ENCODE data around the gene MED10. TPM values are rescaled to one million over a fixed set of nuclear protein-coding genes. Genes with fewer than 3 reads are reported as not detected.

Gene MED10
- total and polyA plus RNA-seq, 9 of the 15 experiments (the other 6 are each of a cell fraction or from before 2014, with no cell fraction given) = 23.8 to 83.4 (median 58.8) TPM

GRCh38 chr5:6349387-6349786 is 29.0 kb downstream of the MED10 start:
- Histone ChIP-seq H2AFZ (ENCODE audit: low read depth, low read length) (no peak overlapping the region), H3K9me3 (replicated peaks; ENCODE audit: control insufficient read depth, insufficient read depth, low read depth, low read length) (no peaks in the 10 kb centered on the region), H3K27ac (ENCODE audit: extremely low read depth, low read depth, low read length) (no peak overlapping the region), H3K9ac (ENCODE audit: insufficient read depth in 1 of 2, low read depth in 2 of 2, low read length in 2 of 2) (no peak overlapping the region), H4K20me1 (replicated peaks; ENCODE audit: control insufficient read depth, insufficient read depth, low read length) (peaks cover 9% of the 10 kb centered on the region), H3K27me3 (ENCODE audit: control insufficient read depth in 2 of 2, insufficient read depth in 2 of 2, low read length in 2 of 2) (peaks cover 64 to 90% of the 10 kb centered on the region in 2 experiments), H3K4me2 (ENCODE audit: insufficient read depth, low read length) (no peak overlapping the region), H3K9me1 (ENCODE audit: control insufficient read depth, insufficient read depth, low read length) (no peaks in the 10 kb centered on the region), H3K4me3 (no peak overlapping the region), H3K4me1 (replicated peaks in 1 of 2; ENCODE audit: control insufficient read depth in 2 of 2, insufficient read depth in 2 of 2, low read length in 2 of 2) (peaks cover 0 to 3% of the 10 kb centered on the region in 2 experiments; a peak in 1 of 5 replicates), H3K36me3 (ENCODE audit: control insufficient read depth, insufficient read depth, low read length) (no peaks in the 10 kb centered on the region), H3K79me2 (ENCODE audit: control insufficient read depth, insufficient read depth, low read length) (no peaks in the 10 kb centered on the region)
- FAIRE-seq = no peak
- no peak for DNase-seq (ENCODE audit: extremely low read depth in 1 of 4, low spot score in 3 of 4)
- CTCF ChIA-PET (ENCODE audit: low intra/inter-chr PET ratio) = no interaction called here
- ATAC-seq = no peak
- POLR2A ChIA-PET = interaction anchor here (0.7 kb wide), 1 partner anchor 20 kb away, joined by 3 read pairs; no protein-coding TSS in a partner anchor
- in situ Hi-C loops (cut with MboI) = no loop called here
- BruUV-seq (replicated peaks) = no TSS peak
- intact Hi-C loops (cut with micrococcal nuclease) = no loop called here
- 2% methylated on average over 19 of the region's 19 CpGs for WGBS (ENCODE audit: insufficient coverage, low coverage, missing lambda C conversion rate)
- no peak for TF ChIP-seq NELFE (IDR thresholded peaks at IDR 0.05; ENCODE audit: insufficient read depth, insufficient read length)
- TF ChIP-seq FOSL1 (tag; conservative IDR thresholded peaks at IDR 0.05) = no peak
- TF ChIP-seq, protein P1, sequence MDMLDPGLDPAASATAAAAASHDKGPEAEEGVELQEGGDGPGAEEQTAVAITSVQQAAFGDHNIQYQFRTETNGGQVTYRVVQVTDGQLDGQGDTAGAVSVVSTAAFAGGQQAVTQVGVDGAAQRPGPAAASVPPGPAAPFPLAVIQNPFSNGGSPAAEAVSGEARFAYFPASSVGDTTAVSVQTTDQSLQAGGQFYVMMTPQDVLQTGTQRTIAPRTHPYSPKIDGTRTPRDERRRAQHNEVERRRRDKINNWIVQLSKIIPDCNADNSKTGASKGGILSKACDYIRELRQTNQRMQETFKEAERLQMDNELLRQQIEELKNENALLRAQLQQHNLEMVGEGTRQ (CRISPR knock-in tag; IDR thresholded peaks at IDR 0.05) = no peak
- TF ChIP-seq SUPT5H (IDR thresholded peaks at IDR 0.05) = no peak
- no peak for TF ChIP-seq TFAM (CRISPR knock-in tag; conservative IDR thresholded peaks at IDR 0.05)
- TF ChIP-seq ELF2 (CRISPR knock-in tag; IDR thresholded peaks at IDR 0.05) = no peak
- no peak for TF ChIP-seq ELF4 (CRISPR knock-in tag; IDR thresholded peaks at IDR 0.05)
- TF ChIP-seq HDAC1 (IDR thresholded peaks at IDR 0.05) = no peak
- no peak for TF ChIP-seq CBX1 (IDR thresholded peaks at IDR 0.05; ENCODE audit: low read depth)
- TF ChIP-seq NR3C1 (CRISPR knock-in tag; IDR thresholded peaks at IDR 0.05) = no peak
- no peak for TF ChIP-seq SIN3A (IDR thresholded peaks at IDR 0.05; ENCODE audit: borderline replicate concordance in 2 of 2, control insufficient read depth in 1 of 2, low read depth in 2 of 2, low read length in 2 of 2)
- TF ChIP-seq BRCA1 (IDR thresholded peaks at IDR 0.05) = no peak
- TF ChIP-seq BRCA1 (CRISPR knock-in tag; IDR thresholded peaks at IDR 0.05) = no peak
- TF ChIP-seq, protein P2, sequence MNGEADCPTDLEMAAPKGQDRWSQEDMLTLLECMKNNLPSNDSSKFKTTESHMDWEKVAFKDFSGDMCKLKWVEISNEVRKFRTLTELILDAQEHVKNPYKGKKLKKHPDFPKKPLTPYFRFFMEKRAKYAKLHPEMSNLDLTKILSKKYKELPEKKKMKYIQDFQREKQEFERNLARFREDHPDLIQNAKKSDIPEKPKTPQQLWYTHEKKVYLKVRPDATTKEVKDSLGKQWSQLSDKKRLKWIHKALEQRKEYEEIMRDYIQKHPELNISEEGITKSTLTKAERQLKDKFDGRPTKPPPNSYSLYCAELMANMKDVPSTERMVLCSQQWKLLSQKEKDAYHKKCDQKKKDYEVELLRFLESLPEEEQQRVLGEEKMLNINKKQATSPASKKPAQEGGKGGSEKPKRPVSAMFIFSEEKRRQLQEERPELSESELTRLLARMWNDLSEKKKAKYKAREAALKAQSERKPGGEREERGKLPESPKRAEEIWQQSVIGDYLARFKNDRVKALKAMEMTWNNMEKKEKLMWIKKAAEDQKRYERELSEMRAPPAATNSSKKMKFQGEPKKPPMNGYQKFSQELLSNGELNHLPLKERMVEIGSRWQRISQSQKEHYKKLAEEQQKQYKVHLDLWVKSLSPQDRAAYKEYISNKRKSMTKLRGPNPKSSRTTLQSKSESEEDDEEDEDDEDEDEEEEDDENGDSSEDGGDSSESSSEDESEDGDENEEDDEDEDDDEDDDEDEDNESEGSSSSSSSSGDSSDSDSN (IDR thresholded peaks at IDR 0.05; ENCODE audit: borderline replicate concordance in 1 of 2, low read depth in 2 of 2, low read length in 2 of 2) = no peak
- TF ChIP-seq KAT7 (CRISPR knock-in tag; IDR thresholded peaks at IDR 0.05; ENCODE audit: borderline replicate concordance) = no peak
- no peak for TF ChIP-seq ZBTB8A (IDR thresholded peaks at IDR 0.05; ENCODE audit: partially characterized antibody)
- TF ChIP-seq GABPB1 (CRISPR knock-in tag; IDR thresholded peaks at IDR 0.05) = no peak
- TF ChIP-seq, protein P3, sequence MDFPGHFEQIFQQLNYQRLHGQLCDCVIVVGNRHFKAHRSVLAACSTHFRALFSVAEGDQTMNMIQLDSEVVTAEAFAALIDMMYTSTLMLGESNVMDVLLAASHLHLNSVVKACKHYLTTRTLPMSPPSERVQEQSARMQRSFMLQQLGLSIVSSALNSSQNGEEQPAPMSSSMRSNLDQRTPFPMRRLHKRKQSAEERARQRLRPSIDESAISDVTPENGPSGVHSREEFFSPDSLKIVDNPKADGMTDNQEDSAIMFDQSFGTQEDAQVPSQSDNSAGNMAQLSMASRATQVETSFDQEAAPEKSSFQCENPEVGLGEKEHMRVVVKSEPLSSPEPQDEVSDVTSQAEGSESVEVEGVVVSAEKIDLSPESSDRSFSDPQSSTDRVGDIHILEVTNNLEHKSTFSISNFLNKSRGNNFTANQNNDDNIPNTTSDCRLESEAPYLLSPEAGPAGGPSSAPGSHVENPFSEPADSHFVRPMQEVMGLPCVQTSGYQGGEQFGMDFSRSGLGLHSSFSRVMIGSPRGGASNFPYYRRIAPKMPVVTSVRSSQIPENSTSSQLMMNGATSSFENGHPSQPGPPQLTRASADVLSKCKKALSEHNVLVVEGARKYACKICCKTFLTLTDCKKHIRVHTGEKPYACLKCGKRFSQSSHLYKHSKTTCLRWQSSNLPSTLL (IDR thresholded peaks at IDR 0.05) = no peak
- TF ChIP-seq MTF1 (CRISPR knock-in tag; IDR thresholded peaks at IDR 0.05; ENCODE audit: borderline replicate concordance) = no peak

Measured in K562 (cell line).